Fibroblast of lung (primary cell): ENCODE results near the gene PIK3C2G.

Source experiments
- EZH2 ChIP-seq: IDR thresholded peaks from 2 replicates; pipeline ENCODE4 v1.5.1; 2012; ENCODE audit warnings: low read length, control low read depth, mild to moderate bottlenecking; ENCODE audit errors: missing control alignments
- TF ChIP-seq, protein P1 (sequence below), 2 donors: IDR thresholded peaks in 1 of 2; conservative IDR thresholded peaks in 1 of 2; 1 replicate in 1 of 2; 2 replicates in 1 of 2; pipeline ENCODE4 v1.5.1; 2011 to 2012; ENCODE audit warnings: low read length in 2 of 2, control low read depth in 1 of 2, inconsistent platforms in 1 of 2, low read depth in 1 of 2, mild to moderate bottlenecking in 1 of 2

DNA sequence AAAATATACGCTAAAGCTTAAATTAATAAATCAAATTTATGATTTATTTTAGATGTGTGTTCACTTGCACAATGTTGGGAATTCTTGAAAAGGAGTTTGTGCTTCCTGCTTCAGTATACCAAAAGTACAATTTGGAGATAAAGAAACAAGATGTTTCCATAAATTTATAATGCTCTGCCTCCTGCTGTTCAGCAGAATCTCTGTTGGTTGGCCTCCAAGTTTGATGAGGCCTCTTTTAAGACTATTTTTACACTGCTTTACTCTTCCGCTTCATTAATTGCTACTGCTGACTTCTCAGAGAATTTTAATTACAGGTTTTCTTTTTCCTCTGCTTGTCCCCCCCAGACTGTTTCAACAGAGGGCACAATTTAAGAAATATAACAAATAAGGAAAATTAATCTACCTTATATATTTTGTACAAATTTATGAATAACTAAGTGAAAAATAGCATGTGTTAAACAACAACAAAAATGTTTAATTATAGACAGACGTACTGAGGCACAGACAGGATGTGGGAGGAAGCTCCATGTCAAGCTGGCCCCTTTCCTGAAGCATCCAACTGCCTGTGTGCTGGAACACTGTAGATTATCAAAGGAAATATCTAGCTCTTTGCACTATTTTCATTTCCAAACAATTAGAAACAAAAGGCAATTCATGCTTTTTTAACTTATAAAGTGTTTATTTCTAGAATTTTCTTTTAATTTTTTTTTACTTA is 83.9 kb downstream of the PIK3C2G start:
- TF ChIP-seq, protein P1, sequence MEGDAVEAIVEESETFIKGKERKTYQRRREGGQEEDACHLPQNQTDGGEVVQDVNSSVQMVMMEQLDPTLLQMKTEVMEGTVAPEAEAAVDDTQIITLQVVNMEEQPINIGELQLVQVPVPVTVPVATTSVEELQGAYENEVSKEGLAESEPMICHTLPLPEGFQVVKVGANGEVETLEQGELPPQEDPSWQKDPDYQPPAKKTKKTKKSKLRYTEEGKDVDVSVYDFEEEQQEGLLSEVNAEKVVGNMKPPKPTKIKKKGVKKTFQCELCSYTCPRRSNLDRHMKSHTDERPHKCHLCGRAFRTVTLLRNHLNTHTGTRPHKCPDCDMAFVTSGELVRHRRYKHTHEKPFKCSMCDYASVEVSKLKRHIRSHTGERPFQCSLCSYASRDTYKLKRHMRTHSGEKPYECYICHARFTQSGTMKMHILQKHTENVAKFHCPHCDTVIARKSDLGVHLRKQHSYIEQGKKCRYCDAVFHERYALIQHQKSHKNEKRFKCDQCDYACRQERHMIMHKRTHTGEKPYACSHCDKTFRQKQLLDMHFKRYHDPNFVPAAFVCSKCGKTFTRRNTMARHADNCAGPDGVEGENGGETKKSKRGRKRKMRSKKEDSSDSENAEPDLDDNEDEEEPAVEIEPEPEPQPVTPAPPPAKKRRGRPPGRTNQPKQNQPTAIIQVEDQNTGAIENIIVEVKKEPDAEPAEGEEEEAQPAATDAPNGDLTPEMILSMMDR (conservative IDR thresholded peaks at IDR 0.05 in 1 of 2, IDR thresholded peaks at IDR 0.05 in 1 of 2; ENCODE audit: low read depth in 1 of 2, low read length in 2 of 2) = no peak
- TF ChIP-seq EZH2 = no peak
